H9 (cell line): ENCODE results near the gene CRAT. TPM values are rescaled to one million over a fixed set of nuclear protein-coding genes. Genes with fewer than 3 reads are reported as not detected.

ENCODE experiments used
- DNase-seq: peaks from one replicate; pipeline ENCODE4 v3.0.0-alpha.2; 2017
- H2AFZ ChIP-seq: one replicate; pipeline ENCODE4 v1.6.1; 2013; ENCODE audit warnings: mild to moderate bottlenecking, low read length, control low read depth, moderate library complexity
- H2AK5ac ChIP-seq: 2 replicates; pipeline ENCODE4 v1.6.1; 2013; ENCODE audit warnings: low read length, control low read depth, mixed read lengths; ENCODE audit not compliant: insufficient read length
- H2BK120ac ChIP-seq: one replicate; pipeline ENCODE4 v1.6.1; 2013; ENCODE audit warnings: low read depth, mild to moderate bottlenecking, low read length, control low read depth, inconsistent platforms; ENCODE audit not compliant: poor library complexity, severe bottlenecking
- H2BK12ac ChIP-seq: 2 replicates; pipeline ENCODE4 v1.6.1; 2013; ENCODE audit warnings: low read length, control low read depth, mixed read lengths, low read depth; ENCODE audit not compliant: insufficient read length
- H2BK15ac ChIP-seq: 2 replicates; pipeline ENCODE4 v1.6.1; 2013; ENCODE audit warnings: low read depth, low read length, control low read depth
- H2BK20ac ChIP-seq: one replicate; pipeline ENCODE4 v1.6.1; 2013; ENCODE audit warnings: low read depth, mild to moderate bottlenecking, low read length, control low read depth, inconsistent platforms; ENCODE audit not compliant: poor library complexity, severe bottlenecking
- H2BK5ac ChIP-seq: 2 replicates; pipeline ENCODE4 v1.6.1; 2013; ENCODE audit warnings: low read length, control low read depth, mixed read lengths; ENCODE audit not compliant: insufficient read length
- H3K14ac ChIP-seq: 2 replicates; pipeline ENCODE4 v1.6.1; 2013; ENCODE audit warnings: low read length, control low read depth; ENCODE audit not compliant: insufficient read depth
- H3K18ac ChIP-seq: 2 replicates; pipeline ENCODE4 v1.6.1; 2013; ENCODE audit warnings: low read depth, mild to moderate bottlenecking, mixed read lengths, low read length, control low read depth; ENCODE audit not compliant: insufficient read length
- H3K23ac ChIP-seq: 2 replicates; pipeline ENCODE4 v1.6.1; 2013; ENCODE audit warnings: low read length, control low read depth, mixed read lengths, low read depth; ENCODE audit not compliant: insufficient read length
- H3K23me2 ChIP-seq: 2 replicates; pipeline ENCODE4 v1.6.1; 2013; ENCODE audit warnings: low read depth, mild to moderate bottlenecking, mixed read lengths, low read length, control low read depth; ENCODE audit not compliant: insufficient read length, poor library complexity, severe bottlenecking
- H3K27ac ChIP-seq: 2 replicates; pipeline ENCODE4 v1.5.1; 2013; ENCODE audit warnings: low read length, control low read depth, mixed read lengths, low read depth; ENCODE audit not compliant: insufficient read length
- H3K27me3 ChIP-seq: 2 replicates; pipeline ENCODE4 v1.6.1; 2013; ENCODE audit warnings: low read length, control low read depth, inconsistent platforms; ENCODE audit not compliant: insufficient read depth
- H3K4ac ChIP-seq: 2 replicates; pipeline ENCODE4 v1.6.1; 2013; ENCODE audit warnings: low read depth, mild to moderate bottlenecking, control low read depth, inconsistent platforms, low read length, moderate library complexity
- H3K4me1 ChIP-seq: 2 replicates; pipeline ENCODE4 v1.6.1; 2013; ENCODE audit warnings: low read length, control low read depth, inconsistent platforms; ENCODE audit not compliant: insufficient read depth
- H3K4me2 ChIP-seq: 2 replicates; pipeline ENCODE4 v1.6.1; 2013; ENCODE audit warnings: low read length, control low read depth, mixed read lengths; ENCODE audit not compliant: insufficient read length, insufficient read depth
- H3K56ac ChIP-seq: 2 replicates; pipeline ENCODE4 v1.6.1; 2013; ENCODE audit warnings: low read depth, mild to moderate bottlenecking, mixed read lengths, low read length, control low read depth; ENCODE audit not compliant: insufficient read length
- H3K79me1 ChIP-seq: 2 replicates; pipeline ENCODE4 v1.6.1; 2013; ENCODE audit warnings: low read depth, mild to moderate bottlenecking, moderate library complexity, low read length, control low read depth, inconsistent platforms; ENCODE audit not compliant: insufficient read depth, poor library complexity, severe bottlenecking
- H3K79me2 ChIP-seq: 2 replicates; pipeline ENCODE4 v1.6.1; 2013; ENCODE audit warnings: low read length, control low read depth, inconsistent platforms; ENCODE audit not compliant: insufficient read depth
- H3K9ac ChIP-seq: 2 replicates; pipeline ENCODE4 v1.6.1; 2013; ENCODE audit warnings: low read length, control low read depth, mixed read lengths; ENCODE audit not compliant: insufficient read length; ENCODE audit errors: extremely low read depth
- H3K9me3 ChIP-seq: one replicate; pipeline ENCODE4 v1.6.1; 2013; ENCODE audit warnings: low read depth, low read length, inconsistent platforms; ENCODE audit not compliant: control insufficient read depth
- H3T11ph ChIP-seq: one replicate; pipeline ENCODE4 v1.6.1; 2013; ENCODE audit warnings: mild to moderate bottlenecking, low read length, control low read depth, inconsistent platforms
- H4K20me1 ChIP-seq: one replicate; pipeline ENCODE4 v1.6.1; 2013; ENCODE audit not compliant: control insufficient read depth, insufficient read length, insufficient read depth
- H4K5ac ChIP-seq: 2 replicates; pipeline ENCODE4 v1.6.1; 2013; ENCODE audit warnings: low read depth, mild to moderate bottlenecking, mixed read lengths, low read length, control low read depth; ENCODE audit not compliant: insufficient read length
- H4K8ac ChIP-seq: replicated peaks from 2 replicates; pipeline ENCODE4 v1.6.1; 2013; ENCODE audit warnings: low read length, control low read depth, mixed read lengths, low read depth; ENCODE audit not compliant: insufficient read length
- H4K91ac ChIP-seq: 2 replicates; pipeline ENCODE4 v1.6.1; 2013; ENCODE audit warnings: low read depth, mild to moderate bottlenecking, moderate library complexity, mixed read lengths, low read length, control low read depth; ENCODE audit not compliant: insufficient read length
- H3K27ac Mint-ChIP-seq, 3 experiments: 2 replicates in 2 of 3; 3 replicates in 1 of 3; pipeline ENCODE4 v1.8.0; 2020 to 2021; ENCODE audit warnings: mixed read lengths in 3 of 3, mild to moderate bottlenecking in 1 of 3, moderate library complexity in 1 of 3
- H3K27me3 Mint-ChIP-seq: 2 replicates; pipeline ENCODE4 v1.8.0; 2021; ENCODE audit warnings: low read depth, mild to moderate bottlenecking, moderate library complexity, mixed read lengths
- H3K36me3 Mint-ChIP-seq, 3 experiments: 2 replicates in 2 of 3; 3 replicates in 1 of 3; pipeline ENCODE4 v1.8.0; 2020 to 2021; ENCODE audit warnings: low read depth in 3 of 3, mixed read lengths in 3 of 3; ENCODE audit not compliant: insufficient read depth in 1 of 3
- H3K4me1 Mint-ChIP-seq, 2 experiments: 2 replicates each; pipeline ENCODE4 v1.8.0; 2020; ENCODE audit warnings: mixed read lengths in 2 of 2
- H3K4me3 Mint-ChIP-seq, 2 experiments: 2 replicates in 1 of 2; 3 replicates in 1 of 2; pipeline ENCODE4 v1.8.0; 2020 to 2021; ENCODE audit warnings: mild to moderate bottlenecking in 2 of 2, mixed read lengths in 2 of 2, moderate library complexity in 1 of 2
- H3K9me3 Mint-ChIP-seq, 2 experiments: 2 replicates in 1 of 2; 3 replicates in 1 of 2; pipeline ENCODE4 v1.8.0; 2020; ENCODE audit warnings: mild to moderate bottlenecking in 2 of 2, mixed read lengths in 2 of 2, moderate library complexity in 1 of 2
- CTCF ChIP-seq: fragments of 200-600 bp; sonication (generic); conservative IDR thresholded peaks from 3 replicates; pipeline ENCODE4 v1.8.0; 2021; ENCODE audit warnings: antibody characterized with exemption, mild to moderate bottlenecking
- WGBS: extraction: QIAGEN DNeasy Blood & Tissue Kit; methylation state at CpG from one replicate; pipeline ENCODE4 v1.1.7; 2013; ENCODE audit warnings: missing lambda C conversion rate, low lambda C conversion rate, mixed read lengths; ENCODE audit not compliant: insufficient read length; ENCODE audit errors: extremely low coverage; 5-methylcytosine and 5-hydroxymethylcytosine counted together
- total RNA-seq: library from RNA; stranded (reverse); gene quantifications from 2 replicates; pipeline ENCODE4 v1.2.1, GENCODE V29; 2021

The CRAT gene
- total RNA-seq, 1 experiment from 2014 or later, result 15.0 TPM

GRCh38 chr9:129135476-129135875 lies 24.9 kb upstream of the CRAT start:
- H3K4ac ChIP-seq, result no peak overlapping the region
- H3K23ac ChIP-seq, result no peak overlapping the region
- H3K9me3 Mint-ChIP-seq, result no peaks in the 10 kb centered on the region; a peak in 1 of 5 replicates
- peaks cover 5% of the 10 kb centered on the region for H3K23me2 ChIP-seq
- no peaks in the 10 kb centered on the region for H3K27me3 Mint-ChIP-seq
- no peak overlapping the region for H2BK120ac ChIP-seq
- no peak overlapping the region for H3K27ac Mint-ChIP-seq
- H3K27me3 ChIP-seq, result no peaks in the 10 kb centered on the region
- no peak overlapping the region for H3K27ac ChIP-seq
- H3K4me3 Mint-ChIP-seq, result no peak overlapping the region
- no peaks in the 10 kb centered on the region for H3K79me2 ChIP-seq
- peaks cover 3% of the 10 kb centered on the region; the same call in 1 of the 2 replicates for H3K4me1 ChIP-seq
- no peak overlapping the region for H3K14ac ChIP-seq
- peaks cover 17 to 58% (median 57%) of the 10 kb centered on the region in 3 experiments for H3K36me3 Mint-ChIP-seq
- DNase-seq, result no peak
- no peak overlapping the region for H4K91ac ChIP-seq
- H4K20me1 ChIP-seq, result no peaks in the 10 kb centered on the region
- H3T11ph ChIP-seq, result no peak overlapping the region
- no CpG with 5 or more reads among the region's 6 CpGs for WGBS
- no peak overlapping the region for H2AK5ac ChIP-seq
- no peak overlapping the region for H3K18ac ChIP-seq
- no peak overlapping the region for H2BK5ac ChIP-seq
- no peak overlapping the region for H4K5ac ChIP-seq
- H2BK20ac ChIP-seq, result no peak overlapping the region
- no peak overlapping the region for H2AFZ ChIP-seq
- no peak overlapping the region for H2BK15ac ChIP-seq
- TF ChIP-seq CTCF, result no peak
- no peak overlapping the region for H3K9ac ChIP-seq
- H3K56ac ChIP-seq, result no peak overlapping the region
- H2BK12ac ChIP-seq, result no peak overlapping the region
- no peaks in the 10 kb centered on the region for H3K9me3 ChIP-seq
- no peak overlapping the region for H3K4me2 ChIP-seq
- H3K4me1 Mint-ChIP-seq, result peaks cover 18 to 20% of the 10 kb centered on the region in 2 experiments
- no peak overlapping the region for H4K8ac ChIP-seq
- no peaks in the 10 kb centered on the region for H3K79me1 ChIP-seq
